GM04504 (cell line): ENCODE results near the gene HSP90B1.

Source experiments
- DNase-seq: peaks from one replicate; pipeline ENCODE4 v3.0.0-alpha.2; 2012; ENCODE audit warnings: low read depth

Gene HSP90B1

DNA sequence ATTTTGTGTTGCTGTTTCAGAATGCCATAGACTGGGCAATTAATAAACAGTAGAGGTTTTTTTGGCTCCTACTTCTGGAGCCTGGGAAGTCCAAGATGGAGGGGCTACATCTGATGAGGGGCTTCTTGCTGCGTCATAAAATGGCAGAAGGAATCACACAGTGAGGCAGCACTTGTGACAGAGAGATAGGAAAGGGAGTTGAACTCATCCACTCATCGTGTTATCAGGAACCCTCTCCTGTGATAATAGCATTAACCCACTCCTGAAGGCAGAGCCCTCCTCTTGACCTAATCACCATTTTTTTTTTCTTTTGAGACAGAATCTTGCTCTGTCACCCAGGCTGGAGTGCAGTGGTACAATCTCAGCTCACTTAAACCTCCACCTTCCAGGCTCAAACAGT is 45.2 kb downstream of the HSP90B1 start:
- DNase-seq = no peak

DNA sequence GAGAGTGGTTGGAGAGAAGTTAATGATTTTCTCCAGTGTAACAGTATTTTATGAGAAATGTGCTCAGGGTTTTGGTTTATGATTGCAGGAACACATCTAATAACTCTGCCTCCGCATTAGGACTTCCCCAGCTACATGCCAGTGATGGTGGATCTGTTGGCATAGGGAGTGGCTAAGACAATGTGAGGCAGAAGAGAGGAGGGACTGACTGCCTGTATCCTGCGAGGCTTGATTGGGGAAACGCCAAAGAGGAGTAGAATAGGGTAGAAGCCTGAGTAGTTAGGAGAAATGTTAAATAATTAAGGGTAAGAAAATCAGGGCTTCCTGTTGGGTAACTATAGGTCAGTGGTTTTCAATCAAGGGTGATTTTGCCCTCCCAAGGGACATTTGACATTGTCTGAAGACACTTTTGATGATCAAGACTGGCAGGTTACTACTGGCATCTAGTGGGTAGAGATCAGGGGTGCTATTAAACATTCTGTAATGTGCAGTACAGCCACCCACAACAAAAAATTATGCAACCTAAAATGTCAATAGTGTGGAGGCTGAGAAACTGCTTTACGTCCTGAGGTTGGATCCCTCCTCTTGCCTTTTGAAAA is 48.3 kb downstream of the HSP90B1 start:
- DNase-seq = no peak

DNA sequence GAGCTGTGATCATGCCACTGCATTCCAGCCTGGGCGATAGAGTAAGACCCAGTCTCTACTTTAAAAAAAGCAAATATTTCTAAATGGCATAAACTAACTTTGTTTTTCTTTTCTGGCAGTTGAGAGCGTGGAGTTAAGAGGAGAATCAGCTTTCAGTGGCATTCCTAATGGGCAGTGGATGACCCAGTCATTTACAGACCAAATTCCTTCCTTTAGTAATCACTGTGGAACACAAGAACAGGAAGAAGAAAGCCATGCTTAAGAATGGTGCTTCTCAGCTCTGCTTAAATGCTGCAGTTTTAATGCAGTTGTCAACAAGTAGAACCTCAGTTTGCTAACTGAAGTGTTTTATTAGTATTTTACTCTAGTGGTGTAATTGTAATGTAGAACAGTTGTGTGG is 56.6 kb downstream of the HSP90B1 start:
- DNase-seq = no peak

DNA sequence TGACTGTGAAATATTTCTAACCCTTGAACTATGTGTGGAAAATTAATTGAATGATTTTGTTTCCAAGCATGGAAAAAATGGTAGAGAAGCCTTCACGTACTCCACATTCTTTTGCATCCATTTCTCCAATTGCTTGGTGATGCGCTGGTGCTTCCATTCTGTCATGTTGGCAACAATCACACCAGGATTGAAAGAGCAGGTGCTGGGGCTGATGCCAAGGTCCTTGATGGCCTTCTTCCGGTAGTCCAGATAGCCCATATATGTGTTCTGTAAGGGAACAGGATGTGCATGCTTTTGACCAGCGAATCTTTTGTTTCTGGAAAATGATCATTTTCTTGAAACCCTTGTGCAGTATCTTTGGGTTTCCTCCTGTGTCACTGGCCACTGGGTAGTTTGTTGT is 64.0 kb downstream of the HSP90B1 start:
- DNase-seq = no peak

DNA sequence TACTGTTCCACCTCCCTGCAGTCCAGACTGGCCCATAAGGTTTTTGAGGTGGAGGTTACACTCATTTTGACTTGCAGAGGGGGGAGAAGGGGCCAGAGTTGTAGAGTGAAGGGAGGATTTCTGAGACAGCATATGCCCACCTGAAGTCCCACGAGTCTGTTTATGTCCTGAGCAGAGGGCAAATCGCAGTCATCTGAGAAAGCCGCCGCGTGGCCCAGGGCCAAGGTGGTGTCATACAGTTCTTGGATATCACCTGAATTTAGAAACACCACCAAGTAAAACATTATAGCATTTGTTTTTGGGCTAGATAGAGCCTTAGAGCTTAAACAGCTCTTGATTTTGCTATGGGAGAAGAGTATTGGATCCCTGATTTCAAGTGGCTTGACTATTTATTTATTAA is 66.4 kb downstream of the HSP90B1 start:
- DNase-seq = no peak

DNA sequence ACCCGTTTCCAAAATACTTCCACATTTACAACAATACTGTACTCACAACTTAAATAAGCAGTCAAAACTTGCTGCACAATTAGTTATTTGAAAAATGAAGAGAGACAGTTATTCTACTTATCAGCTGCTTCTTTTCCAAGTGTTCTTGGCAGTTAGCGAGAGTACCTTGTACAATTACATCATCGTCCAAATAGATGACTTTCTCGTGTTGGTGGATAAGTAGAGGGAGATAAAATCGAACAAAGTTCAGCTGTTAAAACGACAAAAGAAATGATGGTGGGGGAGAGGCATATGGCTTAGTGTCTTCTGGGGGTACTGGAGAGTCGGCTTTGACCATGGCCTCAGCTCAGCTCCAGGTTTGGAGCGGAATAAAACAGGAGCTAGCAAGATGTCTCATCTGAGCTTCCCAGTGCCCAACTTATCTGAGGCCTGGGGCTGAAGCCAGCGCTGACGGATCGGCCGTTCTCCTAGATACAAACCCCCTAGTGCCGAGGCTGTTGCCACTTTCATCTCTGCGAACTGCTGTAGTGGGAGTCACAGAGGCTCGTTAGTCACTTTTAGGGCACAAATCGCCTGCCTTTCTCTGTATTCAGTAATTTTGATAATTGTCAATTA is 67.2 kb downstream of the HSP90B1 start:
- DNase-seq = no peak
